ENCODE results near the gene RASA3.
A peak's percentile ranks its signal among the peaks of the same experiment; 100 is the strongest.
"Not testable (repeated sequence)": the region's sequence is repeated elsewhere in the genome, so short reads cannot be mapped to it uniquely, and the experiment has no call there.

The RASA3 gene

GRCh38 chr13:114127473-114128347 is 4.7 kb downstream of the RASA3 start:
- no peak for DNase-seq (ENCODE audit: low spot score)

DNA sequence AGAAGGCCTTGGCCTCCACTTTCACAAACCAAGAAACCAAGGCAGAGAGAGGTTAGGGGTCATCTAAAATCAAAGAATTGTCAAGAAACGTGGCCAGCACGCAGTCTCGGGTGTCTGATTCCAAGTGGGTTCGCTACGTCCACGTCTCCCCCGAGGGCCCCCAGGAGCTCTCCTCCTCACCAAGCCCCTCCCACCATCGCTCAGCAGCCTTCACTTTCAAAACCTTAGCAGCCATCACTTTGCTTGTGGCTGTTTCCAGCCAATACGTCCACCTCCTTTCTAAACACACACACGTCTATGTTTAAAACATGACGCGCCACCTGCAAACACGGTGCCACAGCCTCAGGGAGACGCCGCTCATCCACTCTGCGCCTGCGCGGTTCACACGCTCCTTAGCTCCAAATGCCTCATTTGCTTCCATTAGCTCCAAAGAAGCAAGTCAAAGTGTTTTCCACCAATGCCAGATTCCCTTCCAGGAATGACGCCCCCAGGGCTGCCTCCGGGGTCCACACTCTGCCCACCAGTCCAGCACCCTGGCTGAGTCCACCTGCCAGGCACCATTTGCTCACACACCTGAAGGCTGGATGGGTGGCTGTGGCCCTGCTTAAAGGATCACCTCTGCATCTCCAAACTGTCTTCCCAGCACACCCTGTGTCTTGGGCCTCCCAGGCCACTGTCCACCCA is 5.5 kb downstream of the RASA3 start:
- no peak for DNase-seq (ENCODE audit: low spot score)

GRCh38 chr13:114126086-114126485 is 6.3 kb downstream of the RASA3 start:
- not testable (repeated sequence) for DNase-seq (ENCODE audit: low spot score)

- DNase-seq (ENCODE audit: low spot score) = no peak
These were observed 6.8 kb downstream of the RASA3 start for GRCh38 chr13:114125589-114125988.

DNA sequence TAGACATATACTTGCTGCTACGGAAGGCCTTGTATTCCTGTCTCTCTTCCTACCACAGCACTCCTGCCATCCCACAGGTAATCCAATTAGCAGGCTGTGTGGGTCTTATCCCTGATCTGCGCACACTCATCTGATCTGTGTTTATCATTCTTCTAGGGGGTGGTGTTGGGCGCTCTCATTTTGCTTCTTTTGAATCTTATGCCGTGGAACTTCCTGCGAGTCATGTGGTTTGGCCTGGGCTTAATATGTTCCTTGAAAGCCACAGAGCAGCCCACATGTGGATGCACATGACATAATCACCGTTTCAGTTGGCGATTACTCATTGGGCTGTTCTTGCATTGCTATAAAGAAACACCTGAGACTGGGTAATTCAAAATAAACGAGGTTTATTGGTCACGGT is 7.5 kb downstream of the RASA3 start:
- DNase-seq (ENCODE audit: low spot score) = no peak

GRCh38 chr13:114124431-114124830 is 8.0 kb downstream of the RASA3 start:
- no peak for DNase-seq (ENCODE audit: low spot score)

DNA sequence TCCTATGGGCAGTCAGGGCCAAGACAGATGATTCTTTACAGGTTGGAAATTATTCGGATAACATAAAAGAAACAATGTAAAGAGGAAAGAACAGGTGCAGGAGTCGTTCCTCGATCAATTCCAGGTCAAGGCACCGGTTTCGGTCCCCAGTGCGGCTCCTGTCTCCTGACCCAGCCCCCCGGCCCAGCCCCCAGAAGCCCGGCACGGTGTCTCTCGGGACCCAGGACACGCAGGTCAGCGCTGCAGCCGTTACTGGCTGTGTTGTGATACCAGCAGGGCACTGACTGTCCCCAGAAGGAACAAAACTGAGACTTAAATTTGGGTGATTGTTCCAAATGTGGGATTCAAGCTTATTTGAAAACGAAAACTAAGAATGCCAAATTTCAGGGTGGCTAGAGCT is 8.5 kb downstream of the RASA3 start:
- DNase-seq (ENCODE audit: low spot score) = no peak

DNA sequence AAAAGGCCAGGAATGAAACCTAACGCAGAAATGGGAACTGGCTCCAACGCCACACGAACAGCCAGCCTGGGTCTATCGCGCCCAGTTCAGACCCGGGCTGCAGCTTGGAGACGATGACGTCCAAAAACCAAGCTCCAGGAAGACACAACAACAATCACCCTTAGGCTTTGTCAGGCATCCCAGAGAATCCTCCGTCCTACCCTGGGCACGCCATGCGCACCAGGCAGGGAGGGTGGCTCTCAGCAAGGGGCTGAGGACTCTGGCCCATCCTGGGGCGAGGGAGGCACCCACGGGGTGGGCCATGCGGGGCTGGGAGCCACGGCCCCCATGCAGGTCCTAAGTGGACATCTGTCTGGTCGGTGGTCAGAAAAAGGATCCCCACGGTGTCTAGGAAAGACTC is 9.0 kb downstream of the RASA3 start:
- no peak for DNase-seq (ENCODE audit: low spot score)

GRCh38 chr13:114122591-114123211 is 9.7 kb downstream of the RASA3 start:
- no peak for DNase-seq (ENCODE audit: low spot score)

GRCh38 chr13:114122127-114122511 is 10.3 kb downstream of the RASA3 start:
- DNase-seq (ENCODE audit: low spot score) = no peak

DNA sequence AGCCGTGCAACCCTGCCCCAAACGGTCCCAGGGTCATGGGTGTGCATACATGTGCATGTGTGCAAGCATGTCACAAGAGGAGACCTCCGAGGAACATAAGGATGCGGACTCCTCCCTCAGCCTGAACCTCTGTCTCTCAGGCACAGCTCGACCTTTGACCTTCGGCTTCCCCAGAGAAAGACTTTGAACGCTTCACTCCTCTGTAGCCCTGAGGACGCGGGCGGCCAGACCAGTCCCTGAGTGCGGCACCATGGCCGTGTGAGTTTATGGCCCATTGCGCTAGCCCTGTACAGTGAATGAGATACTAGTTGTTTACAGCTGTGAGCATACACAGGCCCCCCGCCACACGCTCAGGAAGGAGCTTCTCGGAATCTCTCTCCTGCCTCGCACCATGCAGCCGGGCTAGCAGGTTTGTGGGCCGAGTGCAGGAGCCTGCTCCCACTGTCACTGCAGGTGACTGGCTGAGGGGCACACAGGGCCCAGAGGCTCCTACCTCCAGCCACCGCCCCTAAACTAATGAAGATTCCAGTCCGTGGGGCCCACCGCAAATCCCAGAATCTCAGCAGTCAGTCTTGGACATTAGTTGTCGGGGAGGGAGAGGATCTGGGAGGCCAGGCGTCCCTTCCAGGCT is 10.8 kb downstream of the RASA3 start:
- no peak for DNase-seq (ENCODE audit: low spot score)

DNA sequence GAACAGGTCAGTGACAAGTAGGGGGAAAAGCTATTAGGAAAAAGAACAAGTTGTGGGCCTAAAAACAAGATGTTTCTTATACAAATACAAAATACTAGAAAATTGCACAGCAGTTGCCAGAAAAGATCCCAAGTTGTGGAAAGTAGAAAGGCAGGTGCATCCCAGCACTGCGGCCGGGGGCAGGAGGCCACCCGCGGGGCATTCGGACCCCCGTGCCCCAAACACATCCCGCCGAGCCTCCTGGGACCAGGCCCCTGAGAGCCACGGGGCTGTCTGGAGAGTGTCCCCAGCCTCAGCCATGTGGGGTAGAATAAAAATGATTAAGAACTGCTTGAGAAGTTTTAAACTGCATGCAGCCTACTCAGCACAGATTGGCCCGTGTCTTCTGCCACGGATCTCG is 11.4 kb downstream of the RASA3 start:
- DNase-seq (ENCODE audit: low spot score) = no peak

DNA sequence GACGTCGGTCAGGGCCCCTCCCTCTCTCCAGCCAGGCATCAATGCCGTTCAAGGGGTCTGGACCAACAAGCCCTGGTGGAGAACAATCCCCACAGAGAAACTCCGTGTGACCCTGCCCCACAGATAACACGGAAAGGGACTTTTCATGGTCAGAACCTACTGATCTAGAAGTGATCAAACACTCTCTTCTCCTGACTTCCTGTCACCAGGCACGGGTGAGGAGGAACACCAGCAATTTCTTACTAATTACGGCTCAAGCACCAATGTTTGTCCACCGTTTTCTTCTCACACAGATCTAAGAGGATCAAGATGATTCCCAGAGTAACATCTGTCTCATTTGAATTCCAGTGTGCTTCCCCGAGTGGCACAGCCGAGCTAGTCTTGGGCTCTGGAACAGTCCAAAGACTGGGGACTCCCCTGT is 11.8 kb downstream of the RASA3 start:
- DNase-seq (ENCODE audit: low spot score) = no peak

GRCh38 chr13:114119196-114119595 is 13.2 kb downstream of the RASA3 start:
- DNase-seq (ENCODE audit: low spot score) = peak; percentile 83

- no peak for DNase-seq (ENCODE audit: low spot score)
These were observed 13.8 kb downstream of the RASA3 start for GRCh38 chr13:114118511-114119123.

DNA sequence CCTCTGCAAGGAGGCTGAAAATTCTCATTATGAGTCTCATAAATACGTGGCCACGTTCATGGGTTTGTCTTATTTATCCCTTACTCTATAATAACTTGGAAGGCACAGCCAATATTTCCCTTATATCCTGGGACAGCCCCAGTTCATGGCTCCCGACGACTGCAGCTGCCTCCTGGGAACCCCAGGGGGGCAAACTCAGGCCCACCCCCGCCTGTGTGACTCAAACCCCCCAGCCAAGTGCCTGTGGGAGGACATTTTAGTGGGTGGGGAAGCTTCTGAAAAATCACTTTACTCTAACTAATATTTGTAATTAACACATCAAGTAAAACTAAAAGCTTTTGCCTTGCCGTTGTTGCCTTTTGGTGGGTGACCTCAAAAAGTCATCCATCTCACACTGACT is 14.3 kb downstream of the RASA3 start:
- no peak for DNase-seq (ENCODE audit: low spot score)

DNA sequence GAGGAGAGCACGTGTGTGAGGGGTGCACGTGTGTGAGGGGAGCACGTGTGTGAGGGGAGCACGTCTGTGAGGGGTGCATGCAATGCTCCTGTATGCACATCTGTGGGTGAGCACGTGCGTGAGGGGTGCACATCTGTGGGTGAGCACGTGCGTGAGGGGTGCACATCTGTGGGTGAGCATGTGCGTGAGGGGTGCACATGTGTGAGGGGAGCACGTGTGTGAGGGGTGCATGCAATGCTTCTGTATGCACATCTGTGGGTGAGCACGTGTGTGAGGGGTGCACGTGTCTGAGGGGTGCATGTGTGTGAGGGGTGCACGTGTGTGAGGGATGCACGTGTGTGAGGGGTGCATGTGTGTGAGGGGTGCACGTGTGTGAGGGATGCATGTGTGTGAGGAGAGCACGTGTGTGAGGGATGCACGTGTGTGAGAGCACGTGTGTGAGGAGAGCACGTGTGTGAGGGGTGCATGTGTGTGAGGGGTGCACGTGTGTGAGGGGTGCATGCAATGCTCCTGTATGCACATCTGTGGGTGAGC is 15.0 kb downstream of the RASA3 start:
- DNase-seq (ENCODE audit: low spot score) = not testable (repeated sequence)

DNA sequence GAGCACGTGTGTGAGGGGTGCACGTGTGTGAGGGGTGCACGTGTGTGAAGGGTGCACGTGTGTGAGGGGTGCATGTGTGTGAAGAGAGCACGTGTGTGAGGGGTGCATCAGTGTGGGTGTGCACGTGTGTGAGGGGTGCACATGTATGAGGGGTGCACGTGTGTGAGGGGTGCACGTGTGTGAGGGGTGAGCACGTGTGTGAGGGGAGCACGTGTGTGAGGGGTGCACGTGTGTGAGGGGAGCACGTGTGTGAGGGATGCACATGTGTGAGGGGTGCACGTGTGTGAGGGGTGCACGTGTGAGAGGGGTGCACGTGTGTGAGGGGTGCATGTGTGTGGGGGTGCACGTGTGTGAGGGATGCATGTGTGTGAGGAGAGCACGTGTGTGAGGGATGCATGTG is 15.7 kb downstream of the RASA3 start:
- DNase-seq (ENCODE audit: low spot score) = no peak

DNA sequence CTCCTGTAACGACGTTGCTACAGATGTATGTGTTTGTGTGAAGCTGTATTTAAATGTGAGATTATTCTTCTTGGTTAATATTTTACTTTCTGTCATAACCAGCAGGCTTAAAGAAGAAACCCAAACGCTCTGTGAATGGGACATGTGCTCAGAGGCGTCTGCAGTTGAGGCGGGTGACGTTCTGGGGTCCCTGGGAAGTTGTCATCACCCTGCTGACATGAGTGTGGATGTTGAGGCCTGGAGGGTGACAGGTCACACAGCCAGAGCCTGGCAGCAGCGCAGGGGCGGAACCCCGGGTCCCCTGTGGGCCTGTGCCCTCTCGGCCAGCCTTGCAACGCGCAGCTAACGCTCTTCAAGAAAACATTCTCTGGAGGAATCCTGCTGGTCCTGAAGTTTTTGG is 16.6 kb downstream of the RASA3 start:
- no peak for DNase-seq (ENCODE audit: low spot score)

DNA sequence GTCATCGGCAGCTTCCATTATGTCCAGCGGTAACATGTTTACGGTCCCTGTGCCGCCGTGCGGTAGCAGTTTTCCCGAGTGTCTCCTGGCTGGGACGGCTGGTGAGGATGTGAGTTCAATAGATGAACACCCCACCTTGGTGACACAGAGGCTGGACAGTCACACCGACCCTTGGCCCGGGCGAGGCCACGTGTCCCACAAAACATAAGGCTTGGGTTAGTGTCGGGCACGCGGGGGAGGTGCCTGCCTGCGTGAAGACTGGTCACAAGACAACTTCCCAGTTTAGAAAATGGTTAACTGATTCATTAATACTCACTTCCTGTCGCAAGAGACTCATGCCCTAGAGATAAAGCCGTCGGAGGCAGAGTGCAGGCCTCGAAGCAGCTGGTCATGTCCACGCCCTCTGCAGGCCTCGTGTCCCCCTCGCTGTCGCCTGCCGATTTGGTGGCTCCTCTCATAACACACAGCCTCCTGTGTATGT is 17.2 kb downstream of the RASA3 start:
- DNase-seq (ENCODE audit: low spot score) = peak; percentile 64

- DNase-seq (ENCODE audit: low spot score) = peak; percentile 33
These were observed 17.8 kb downstream of the RASA3 start for GRCh38 chr13:114114666-114115065.
